GM03348 (cell line): ENCODE measurements around the gene KCNG4.
"Not testable (repeated sequence)": the region's sequence is repeated elsewhere in the genome, so short reads cannot be mapped to it uniquely, and the experiment has no call there.

ENCODE experiments used
- DNase-seq: peaks from one replicate; pipeline ENCODE4 v3.0.0; 2012; ENCODE audit warnings: low spot score

The KCNG4 gene

DNA sequence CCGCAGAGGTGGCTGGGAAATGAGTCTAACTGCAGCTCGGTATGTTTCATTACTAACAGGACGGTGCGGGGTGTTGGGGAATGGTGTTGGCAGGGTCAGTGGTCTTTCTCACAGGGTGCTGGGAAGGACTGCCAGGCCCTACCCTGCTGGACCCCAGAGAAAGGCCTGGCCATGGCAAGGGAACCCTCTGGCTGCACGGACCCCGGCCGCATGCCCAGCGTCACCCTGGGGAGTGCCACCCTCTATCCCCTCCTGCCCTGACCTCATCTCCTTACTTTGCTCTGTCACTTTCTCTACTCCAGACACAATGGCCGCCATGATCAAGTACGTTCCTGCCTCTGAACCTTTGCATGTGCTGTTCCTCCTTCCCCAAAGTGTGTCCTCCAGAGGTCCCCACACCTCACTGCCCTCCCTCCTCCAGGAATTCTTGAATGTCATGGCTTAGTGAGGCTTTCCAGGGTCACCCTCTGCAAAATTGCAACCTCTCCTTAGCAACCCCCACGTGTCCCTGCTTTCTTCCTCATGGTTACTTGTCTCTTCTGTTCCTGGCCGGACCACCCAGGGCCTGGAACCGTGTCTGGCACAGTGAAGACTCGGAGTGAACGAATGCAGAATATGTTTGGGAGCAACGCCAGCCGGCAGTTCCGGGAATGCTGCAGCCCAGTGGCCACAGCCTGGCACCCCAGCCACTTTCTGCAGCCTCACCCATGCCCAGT, 33.7 kb downstream of the KCNG4 start:
- DNase-seq = no peak

DNA sequence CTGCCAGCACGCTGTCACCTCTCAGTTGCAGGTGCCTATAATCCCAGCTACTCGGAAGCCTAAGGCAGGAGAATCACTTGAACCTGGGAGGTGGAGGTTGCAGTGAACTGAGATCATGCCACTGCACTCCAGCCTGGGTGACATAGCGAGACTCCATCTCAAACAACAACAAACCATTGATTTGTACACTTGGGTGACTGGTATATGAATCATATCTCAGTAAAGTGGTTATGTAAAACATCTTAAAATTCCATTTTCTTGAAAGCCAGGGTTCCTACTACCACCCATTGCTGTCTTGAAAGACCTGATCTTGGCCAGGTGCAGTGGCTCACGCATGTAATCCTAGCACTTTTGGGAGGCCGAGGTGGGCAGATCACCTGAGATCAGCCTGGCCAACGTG, 34.7 kb downstream of the KCNG4 start:
- not testable (repeated sequence) for DNase-seq

DNA sequence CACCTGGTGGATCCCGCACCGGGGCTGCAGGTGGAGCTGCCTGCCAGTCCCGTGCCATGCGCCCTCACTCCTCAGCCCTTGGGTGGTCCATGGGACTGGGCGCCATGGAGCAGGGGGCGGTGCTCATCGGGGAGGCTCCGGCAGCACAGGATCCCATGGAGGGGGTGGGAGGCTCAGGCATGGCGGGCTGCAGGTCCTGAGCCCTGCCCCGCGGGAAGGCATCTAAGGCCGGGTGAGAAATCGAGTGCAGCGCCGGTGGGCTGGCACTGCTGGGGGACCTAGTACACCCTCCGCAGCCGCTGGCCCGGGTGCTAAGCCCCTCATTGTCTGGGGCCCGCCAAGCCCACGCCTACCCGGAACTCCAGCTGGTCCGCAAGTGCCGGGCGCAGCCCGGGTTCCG, 35.3 kb downstream of the KCNG4 start:
- not testable (repeated sequence) for DNase-seq

DNA sequence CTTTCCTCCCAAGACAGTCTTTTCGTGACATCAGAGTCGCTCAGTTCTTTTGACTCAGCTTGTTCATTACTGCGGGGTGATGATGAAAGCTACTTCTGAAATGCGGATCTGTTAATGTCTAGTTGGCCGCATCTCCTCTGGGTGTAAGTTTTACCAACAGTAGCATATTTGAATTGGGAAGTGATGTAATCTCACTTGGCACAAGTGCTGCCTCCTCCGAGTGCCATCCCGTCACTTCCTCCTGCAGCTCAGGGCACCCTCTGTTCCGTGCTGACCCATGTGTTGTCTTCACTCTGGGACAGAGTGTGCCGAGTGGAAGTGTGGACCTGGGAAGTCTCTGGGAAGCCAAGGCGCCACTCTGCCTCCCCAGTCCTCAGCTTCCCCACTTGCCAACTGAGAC, 40.0 kb downstream of the KCNG4 start:
- DNase-seq = no peak

DNA sequence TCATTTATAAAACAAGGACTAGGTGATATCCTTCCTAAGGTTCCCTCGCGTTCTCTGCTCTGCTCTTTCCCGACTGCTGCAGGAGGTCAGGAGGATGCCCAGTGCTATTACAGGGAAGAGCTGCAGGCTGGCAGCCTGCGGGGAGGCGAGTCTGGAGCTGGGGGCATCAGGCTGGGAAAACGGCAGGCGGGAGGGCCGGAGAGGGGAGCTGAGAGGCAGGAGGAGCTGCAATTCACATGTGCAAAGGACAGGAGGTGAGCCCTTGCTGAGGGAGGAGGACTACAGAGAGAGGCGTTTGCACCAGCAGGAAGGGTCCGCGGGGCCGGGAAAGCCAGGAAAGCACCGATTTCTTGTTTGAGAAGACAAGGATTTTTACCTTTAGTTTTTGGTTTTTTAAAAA, 40.7 kb downstream of the KCNG4 start:
- no peak for DNase-seq

DNA sequence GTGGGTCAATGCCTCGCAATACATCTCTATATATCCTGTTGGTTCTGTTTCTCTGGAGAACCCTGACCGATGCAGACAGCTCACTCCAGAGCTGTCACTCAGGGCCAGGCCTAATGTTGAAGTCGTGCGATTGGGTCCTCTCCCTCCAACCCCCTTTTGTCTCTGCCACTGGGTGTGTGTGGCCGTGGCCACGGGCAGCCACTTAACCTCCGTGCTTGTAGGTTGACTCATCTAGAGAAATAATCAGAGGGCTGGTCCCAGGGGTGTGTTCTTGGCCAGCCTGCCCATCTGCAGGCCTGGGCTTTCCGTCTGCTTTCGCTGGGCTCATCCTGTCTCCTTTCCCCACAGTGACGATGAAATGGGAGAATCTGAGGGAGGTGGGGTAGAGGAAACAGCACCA, 41.4 kb downstream of the KCNG4 start:
- peak; percentile 74 for DNase-seq

DNA sequence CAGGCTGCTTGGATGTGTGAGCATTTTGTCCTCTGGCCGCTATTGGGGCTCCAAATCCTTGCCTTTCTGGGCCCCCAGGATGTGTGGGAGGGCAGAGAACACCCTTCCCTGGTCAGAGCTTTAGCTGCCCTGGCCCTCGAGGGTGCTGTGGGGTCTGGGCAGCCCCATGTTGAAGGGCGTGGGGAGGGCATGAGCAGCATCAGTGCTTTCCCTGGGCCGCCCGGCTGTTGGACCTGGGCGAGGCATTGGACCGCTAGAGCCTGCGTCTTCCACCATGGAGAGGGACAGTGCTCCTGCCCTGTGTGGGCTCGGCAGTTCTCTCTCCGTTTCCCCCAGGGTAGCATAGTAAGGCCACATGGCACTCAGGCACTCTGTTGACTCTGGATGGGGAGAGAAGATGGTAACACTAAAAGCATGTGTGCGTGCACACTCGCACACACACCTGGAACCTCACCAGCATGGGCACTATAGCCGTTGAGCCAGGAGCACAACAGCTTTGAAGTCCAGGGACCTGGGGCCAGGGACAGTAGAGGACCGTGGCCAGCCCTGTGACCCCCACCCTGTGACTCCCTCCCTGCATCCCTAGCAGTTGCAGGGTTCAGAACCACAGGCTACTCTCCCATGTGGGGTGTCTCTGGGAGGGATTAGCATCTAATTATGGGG, 42.2 kb downstream of the KCNG4 start:
- DNase-seq = no peak

DNA sequence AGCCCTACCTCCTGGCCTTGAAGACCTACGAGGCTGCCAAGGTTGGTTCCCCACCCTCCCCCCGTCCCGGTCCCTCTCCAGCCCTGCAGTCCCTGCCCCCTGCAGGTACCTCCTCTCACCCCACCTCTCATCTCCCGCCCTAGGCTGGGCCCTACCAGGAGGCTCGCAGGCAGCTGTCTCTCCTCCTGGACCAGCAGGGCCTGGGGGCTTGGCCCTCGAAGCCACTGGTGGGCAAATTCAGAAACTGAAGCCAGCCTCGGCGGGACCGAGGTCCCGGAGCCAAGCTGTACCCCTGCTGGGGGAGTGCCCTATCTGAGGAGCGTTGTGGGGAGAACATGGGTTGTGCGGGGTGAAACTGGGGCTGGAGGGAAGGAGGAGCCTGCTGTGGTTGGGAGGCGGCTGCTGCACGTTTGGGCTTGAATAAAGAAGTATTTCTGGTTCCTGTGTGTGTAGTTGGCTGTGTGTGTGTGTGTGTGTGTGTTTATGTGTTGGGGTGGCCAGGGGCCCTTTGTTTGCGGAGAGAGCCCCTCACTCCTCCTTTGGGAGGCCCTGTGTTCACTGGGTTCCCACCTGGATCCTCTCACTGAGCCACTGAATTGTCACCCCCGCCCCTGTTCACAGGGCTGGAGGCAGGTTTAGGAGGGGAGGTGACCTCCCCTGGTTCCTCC, 43.0 kb downstream of the KCNG4 start:
- no peak for DNase-seq

DNA sequence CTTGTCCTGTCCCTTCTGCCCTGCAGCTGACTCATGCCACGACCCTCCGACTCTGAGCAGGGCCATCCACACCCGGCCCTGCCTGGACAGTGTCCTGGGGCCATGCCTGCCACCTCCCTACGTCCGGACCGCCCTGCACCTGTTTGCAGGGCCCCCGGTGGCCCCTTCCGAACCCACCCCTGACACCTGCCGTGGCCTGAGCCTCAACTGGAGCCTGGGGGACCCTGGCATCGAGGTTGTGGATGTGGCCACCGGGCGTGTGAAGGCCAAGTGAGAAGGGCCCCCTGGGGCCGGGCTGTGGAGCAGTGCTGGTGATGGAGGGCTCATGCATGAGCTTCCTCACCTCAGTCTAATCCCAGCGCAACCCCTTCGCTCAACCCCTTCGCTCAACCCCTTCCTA, 43.7 kb downstream of the KCNG4 start:
- no peak for DNase-seq

DNA sequence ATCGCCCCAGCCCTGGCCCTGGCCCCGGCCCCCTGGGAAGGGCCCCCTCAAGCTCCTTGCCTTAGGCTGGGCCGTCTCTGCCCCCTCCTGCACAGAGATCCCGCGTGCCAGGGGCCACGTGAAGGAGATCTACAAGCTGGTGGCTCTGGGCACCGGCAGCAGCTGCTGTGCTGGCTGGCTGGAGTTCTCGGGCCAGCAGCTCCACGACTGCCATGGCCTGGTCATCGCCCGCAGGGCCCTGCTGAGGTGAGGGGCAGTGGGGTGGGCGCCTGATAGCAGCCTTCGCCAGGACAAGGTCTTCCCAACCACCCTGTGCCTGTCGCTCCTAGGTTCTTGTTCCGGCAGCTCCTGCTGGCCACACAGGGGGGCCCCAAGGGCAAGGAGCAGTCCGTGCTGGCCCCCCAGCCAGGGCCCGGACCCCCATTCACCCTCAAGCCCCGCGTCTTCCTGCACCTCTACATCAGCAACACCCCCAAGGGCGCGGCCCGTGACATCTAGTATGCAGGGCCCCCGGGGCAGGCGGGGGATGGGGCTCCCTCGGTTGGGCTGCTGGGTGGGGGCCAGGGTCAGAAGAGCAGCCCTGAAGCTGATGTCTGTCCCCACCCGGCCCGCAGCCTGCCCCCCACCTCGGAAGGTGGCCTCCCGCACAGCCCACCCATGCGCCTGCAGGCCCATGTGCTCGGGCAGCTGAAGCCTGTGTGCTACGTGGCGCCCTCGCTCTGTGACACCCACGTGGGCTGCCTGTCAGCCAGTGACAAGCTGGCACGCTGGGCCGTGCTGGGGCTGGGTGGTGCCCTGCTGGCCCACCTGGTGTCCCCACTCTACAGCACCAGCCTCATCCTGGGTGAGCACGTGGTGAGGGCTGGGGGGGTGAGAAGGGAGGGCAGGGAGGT, 44.4 kb downstream of the KCNG4 start:
- DNase-seq = no peak

DNA sequence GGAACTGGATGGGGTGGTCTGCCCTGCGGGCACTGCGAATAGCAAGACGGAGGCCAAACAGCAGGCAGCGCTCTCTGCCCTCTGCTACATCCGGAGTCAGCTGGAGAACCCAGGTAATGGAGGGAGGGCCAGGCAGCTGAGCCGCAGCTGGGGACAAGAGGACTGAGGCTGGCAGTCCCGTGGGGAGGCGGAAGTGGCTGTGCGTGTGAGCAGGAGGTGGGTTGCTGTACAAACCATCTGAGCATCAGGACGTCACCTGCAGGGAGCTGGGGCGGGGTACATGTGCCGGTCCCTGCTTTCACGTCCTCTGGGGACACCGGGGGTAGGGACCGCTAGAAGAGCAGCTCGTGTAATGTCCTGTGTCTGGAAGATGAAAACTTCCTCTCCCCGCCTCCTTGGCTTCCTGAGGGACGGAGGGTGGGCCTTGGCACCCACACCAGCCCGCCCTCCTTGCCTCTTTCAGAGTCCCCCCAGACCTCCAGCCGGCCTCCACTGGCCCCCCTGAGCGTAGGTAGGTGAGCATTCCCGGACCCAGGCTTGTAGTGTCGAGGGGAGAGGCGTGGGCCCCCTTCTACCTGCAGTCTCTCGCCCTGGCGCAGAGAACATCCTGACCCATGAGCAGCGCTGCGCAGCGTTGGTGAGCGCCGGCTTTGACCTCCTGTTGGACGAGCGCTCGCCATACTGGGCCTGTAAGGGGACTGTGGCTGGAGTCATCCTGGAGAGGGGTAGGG, 45.2 kb downstream of the KCNG4 start:
- no peak for DNase-seq

DNA sequence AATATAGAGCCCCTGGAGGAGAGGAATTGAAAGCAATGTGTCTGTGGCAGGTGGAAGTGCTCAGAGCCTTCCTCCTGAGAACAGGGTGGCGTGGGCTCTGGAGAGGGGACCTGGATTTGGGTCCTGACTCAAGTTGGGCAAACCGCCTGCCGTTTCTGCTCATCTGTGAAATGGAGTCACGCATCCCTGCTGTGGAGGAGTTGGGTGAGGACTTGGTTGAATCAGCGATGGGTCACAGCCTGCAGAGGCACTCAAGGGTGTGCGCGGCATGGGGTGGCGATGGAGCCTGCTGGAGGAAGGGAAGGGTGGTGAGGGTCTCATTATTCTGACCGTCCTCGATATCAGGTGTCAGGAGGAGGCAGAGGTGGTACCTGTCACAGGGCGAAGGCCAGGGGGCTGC, 45.8 kb downstream of the KCNG4 start:
- DNase-seq = no peak

DNA sequence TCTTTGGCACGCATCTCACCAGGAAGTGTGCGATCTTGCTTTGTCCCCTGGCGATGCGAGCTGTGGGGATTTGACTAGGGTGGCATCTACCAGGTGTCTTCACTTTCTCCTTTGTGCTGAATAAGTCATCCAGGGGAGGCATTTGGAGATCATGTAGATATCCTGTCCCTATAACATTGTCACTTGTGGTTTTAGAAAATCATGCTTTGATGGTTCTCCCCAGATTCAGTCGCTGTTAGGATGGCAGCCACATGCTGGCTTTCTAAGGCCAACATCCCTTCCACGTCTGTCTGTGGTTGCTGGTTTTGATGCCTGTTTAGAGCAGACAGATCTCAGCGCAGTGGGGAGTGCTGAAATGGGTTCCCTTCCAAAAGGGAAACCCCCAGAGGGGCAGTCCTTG, 46.3 kb downstream of the KCNG4 start:
- DNase-seq = no peak

DNA sequence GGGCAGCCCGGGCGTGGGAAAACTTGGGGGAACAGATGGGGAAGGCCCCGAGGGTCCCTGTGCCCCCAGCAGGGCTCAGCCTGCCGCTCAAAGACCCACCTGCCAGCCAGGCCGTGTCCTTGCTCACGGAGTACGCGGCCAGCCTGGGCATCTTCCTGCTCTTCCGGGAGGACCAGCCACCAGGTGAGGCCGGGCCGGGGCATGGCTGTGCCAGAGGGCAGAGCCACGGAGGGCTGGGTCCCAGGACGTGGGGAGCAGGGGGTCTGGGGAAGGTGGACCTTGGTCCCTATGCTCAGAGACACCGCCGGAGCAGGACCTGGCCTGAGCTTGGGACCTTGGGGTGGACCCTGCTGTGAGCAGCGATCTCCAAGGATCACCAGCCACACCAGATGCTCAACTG, 48.3 kb downstream of the KCNG4 start:
- DNase-seq = no peak

DNA sequence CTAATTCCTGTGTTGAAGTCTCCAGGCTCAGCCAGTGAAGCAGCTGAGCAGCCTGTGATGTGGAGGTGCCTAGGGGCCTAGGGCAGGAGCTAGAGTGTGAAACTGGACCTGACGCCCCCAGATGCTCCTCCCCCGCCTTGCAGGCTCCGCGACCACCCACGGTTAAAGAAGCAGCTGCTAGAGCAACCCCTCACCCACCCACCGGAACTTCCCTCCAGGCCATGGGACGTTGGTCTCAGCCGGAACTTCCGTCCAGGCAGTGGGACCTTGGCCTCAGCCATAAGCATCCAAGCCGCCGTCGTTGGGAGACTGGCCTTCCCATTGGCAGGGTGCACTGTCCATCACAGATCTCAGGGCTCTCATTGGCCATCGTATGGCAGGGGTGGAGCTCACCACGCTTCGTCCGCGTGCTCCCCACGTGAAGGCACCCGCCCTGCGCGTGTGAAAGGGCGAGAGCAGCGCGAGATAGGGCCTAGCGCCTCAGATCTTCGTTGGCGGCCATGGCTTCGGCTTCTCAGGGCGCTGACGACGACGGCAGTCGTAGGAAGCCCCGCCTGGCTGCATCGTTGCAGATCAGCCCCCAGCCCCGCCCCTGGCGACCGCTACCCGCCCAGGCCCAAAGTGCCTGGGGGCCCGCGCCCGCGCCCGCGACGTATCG, 49.0 kb downstream of the KCNG4 start, which contains the start of gene ADAD2:
Gene ADAD2, plus strand, starts transcription at position 427 of the 658 bp plus-strand sequence. Its CDS starts 74 bp downstream, at position 501.
- peak; percentile 38 for DNase-seq

DNA sequence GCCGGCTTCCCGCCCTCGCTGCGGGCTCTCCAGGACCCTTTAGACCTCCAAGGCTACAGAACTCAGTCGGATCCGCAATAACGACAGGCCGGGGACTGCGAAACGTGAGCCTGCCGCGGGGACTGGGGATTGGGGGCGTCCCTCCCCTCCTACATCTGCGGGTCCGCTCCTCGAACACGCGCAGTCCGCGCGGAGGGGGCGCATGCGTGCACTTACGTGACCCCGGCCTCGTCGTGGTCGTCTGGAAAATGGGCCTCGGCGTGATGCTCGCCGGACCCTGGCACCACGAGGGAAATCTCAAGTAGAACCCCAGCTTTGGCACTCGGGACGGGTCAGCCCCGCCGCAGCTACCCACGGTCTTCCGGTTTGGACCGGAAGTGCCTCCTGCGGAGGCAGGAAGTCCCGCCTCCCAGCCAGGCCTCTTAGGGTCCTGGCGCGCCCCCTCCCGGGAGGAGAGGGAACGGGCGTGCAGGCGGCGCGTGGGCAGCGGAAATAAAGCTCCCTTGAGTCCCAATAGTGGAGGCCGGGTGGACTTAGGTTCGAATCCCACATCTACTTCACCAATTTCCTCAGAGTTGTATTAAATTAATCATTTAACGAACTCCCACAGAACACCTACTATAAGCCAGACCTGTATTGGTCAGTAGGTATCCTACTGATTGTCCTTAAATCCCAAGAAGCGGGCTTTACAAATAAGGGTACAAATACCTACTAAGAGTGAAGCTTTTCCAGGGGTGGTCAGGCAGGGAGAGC, 53.0 kb downstream of the KCNG4 start, which contains the start of gene TAF1C:
Gene TAF1C, minus strand, starts transcription at position 373 of the 753 bp plus-strand sequence. CDS start 2,069 bp downstream, outside the sequence.
- DNase-seq = peak; percentile 98

DNA sequence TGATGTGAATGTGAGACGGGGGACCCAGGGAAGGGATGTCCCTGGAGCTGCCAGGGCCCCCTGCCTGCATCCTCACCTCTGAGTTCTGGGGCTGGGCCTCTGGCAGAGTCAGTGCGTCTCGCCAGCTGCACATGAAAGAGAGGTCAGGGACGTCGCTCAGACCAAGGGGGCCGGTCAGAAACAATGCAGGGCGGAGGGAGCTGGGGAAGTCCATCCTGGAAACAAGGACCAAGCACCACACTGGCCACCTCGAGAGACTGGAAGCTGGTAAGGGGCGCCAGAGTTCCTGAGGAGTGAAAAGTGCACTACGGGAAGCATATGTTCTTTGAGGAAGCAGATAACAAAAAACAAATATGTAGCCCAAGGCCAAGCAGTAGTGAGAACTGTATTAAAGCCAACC, 55.0 kb downstream of the KCNG4 start:
- no peak for DNase-seq

DNA sequence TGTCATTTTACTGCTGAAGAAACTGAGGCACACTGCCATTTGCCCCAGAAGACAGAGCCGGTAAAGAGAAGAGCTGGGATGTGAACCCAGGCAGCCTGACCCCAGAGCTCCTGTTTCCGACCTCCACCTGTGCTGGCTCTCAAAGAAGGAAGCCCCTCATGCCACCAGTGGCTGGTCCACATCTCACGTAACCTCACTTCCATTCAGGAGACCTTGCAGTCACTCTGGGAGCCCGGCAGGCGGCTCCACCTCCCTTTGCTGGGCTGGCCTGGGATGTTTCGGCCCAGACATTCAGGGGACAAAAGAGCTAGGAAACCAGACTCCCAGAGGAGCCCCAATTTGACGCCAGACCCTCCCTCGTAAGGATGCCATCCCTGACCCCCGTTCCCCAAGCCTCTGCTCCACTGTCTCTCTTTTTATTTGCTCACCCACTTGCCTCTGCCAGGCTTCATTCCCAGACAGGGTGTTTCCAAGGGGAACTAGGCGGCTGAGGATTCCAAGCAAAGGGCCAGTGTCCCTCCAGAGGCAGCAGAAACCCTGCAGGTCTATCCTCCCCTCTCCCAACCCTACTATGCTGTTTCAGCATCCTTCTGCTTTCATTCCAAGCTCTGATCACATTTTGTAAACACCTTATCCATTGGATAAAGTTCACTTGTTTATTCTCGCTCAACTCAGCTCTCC, 55.8 kb downstream of the KCNG4 start:
- no peak for DNase-seq

DNA sequence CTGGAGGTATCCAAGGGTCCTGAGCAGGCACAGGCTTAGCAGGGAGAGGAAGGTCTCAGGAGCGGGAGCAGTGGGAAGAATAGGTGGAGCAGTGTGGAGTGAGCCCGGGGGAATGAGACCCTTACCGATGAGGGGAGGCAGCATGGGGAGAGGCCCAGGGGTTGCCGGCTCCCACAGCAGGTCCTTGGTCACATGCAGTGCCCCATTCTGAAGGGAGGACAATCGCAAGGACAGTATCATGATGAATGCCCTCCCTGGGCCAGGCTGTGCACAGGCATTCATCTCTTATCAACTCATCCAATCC, 56.3 kb downstream of the KCNG4 start:
- no peak for DNase-seq
